NB4 (cell line): Measurements from ENCODE around the gene ZDHHC22.

Source experiments
- MAX ChIP-seq: IDR thresholded peaks from 2 replicates; pipeline ENCODE4 v1.6.1; 2011; ENCODE audit warnings: low read depth, low read length
- POLR2A ChIP-seq: IDR thresholded peaks from 2 replicates; pipeline ENCODE4 v1.6.1; 2011; ENCODE audit warnings: mild to moderate bottlenecking; ENCODE audit not compliant: insufficient read length; ENCODE audit errors: extremely low read depth
- TF ChIP-seq, protein P1 (sequence below): IDR thresholded peaks from one replicate; pipeline ENCODE4 v1.5.1; 2012; ENCODE audit warnings: low read depth, low read length

DNA sequence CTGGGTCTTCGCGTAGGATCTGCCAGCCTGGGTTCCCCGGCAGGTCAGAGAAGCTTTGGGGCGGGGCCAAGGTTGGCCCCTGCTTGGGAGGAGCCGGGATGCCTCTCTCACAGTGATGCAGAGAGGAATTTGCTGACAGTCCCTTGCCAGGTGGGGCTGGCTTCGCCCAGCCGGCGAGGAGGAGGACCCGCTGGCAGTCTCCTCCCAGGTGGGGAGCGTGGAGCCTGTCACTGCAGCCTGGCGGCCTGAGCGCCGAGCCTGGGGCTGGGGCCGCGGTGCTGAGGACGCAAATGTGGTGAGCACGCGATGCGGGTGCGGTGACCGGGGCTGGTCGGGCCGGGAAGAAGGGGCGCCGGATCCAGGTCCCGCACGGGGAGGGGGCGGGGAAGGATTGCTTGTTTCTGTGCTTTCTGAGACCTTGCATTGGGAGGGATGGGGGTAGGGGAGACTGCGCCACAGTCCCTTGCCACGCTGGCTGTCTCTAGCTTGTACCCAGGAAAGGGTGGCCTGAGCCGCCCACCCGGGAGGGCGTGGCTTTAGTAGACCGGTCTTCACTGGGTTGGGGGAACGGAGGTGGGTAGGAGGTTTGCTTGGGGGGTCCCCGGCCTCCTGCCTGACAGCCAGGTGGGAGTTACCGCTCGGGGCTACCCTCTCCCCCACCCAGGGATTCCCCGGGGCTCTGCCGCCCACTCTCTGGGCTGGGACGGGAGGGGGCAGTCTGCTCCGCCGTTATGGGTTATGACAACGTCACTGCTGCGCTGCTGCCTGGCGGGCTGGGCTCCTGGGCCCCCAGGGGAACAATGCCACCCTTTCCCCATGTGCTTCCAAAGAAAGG is 40.2 kb upstream of the ZDHHC22 start, which contains the start of gene TMEM63C:
- TF ChIP-seq POLR2A: no peak
- TF ChIP-seq, protein P1, sequence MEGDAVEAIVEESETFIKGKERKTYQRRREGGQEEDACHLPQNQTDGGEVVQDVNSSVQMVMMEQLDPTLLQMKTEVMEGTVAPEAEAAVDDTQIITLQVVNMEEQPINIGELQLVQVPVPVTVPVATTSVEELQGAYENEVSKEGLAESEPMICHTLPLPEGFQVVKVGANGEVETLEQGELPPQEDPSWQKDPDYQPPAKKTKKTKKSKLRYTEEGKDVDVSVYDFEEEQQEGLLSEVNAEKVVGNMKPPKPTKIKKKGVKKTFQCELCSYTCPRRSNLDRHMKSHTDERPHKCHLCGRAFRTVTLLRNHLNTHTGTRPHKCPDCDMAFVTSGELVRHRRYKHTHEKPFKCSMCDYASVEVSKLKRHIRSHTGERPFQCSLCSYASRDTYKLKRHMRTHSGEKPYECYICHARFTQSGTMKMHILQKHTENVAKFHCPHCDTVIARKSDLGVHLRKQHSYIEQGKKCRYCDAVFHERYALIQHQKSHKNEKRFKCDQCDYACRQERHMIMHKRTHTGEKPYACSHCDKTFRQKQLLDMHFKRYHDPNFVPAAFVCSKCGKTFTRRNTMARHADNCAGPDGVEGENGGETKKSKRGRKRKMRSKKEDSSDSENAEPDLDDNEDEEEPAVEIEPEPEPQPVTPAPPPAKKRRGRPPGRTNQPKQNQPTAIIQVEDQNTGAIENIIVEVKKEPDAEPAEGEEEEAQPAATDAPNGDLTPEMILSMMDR: no peak
- no peak for TF ChIP-seq MAX
